PC-3 (cell line): ENCODE results near the gene KRT86. TPM values are rescaled to one million over a fixed set of nuclear protein-coding genes. Genes with fewer than 3 reads are reported as not detected.
A peak's percentile ranks its signal among the peaks of the same experiment; 100 is the strongest.
"Not testable (repeated sequence)": the region's sequence is repeated elsewhere in the genome, so short reads cannot be mapped to it uniquely, and the experiment has no call there.

Experiments
- ATAC-seq: fragments of 200-7000 bp; cut with Tn5 transposase; 2 replicates; pipeline ENCODE4 v1.9.1; 2020; ENCODE audit warnings: mild to moderate bottlenecking, moderate library complexity
- BruUV-seq: library from RNA; stranded (reverse); fragments of 400-500 nt; replicated peaks from 2 replicates; lab custom pipeline; 2021; lab: Mats Ljungman, UMichigan
- CTCF ChIA-PET: fragments of 300-600 bp; sonication (Branson Sonifier 250); formaldehyde crosslinking; loops from one replicate; lab custom pipeline; 2022; ENCODE audit warnings: antibody characterized with exemption; lab: Charles Lee
- POLR2A ChIA-PET: fragments of 300-600 bp; sonication (Branson Sonifier 250); formaldehyde crosslinking; loops from one replicate; lab custom pipeline; 2022; ENCODE audit warnings: antibody characterized with exemption; ENCODE audit not compliant: unreplicated experiment; lab: Charles Lee
- DNase-seq: peaks from one replicate; pipeline ENCODE4 v3.0.0-alpha.2; 2015
- H2AFZ ChIP-seq: fragments of 300-600 bp; sonication (generic); 2 replicates; pipeline ENCODE4 v1.6.0; 2016; ENCODE audit warnings: antibody characterized with exemption, low read length
- H3F3A ChIP-seq: fragments of 300-600 bp; sonication (generic); one replicate; pipeline ENCODE4 v1.6.0; 2017; ENCODE audit warnings: antibody characterized with exemption, low read length, control low read depth, mild to moderate bottlenecking; ENCODE audit not compliant: unreplicated experiment
- H3K27ac ChIP-seq: fragments of 300-600 bp; sonication (generic); 2 replicates; pipeline ENCODE4 v1.5.1; 2016; ENCODE audit warnings: mild to moderate bottlenecking, low read length
- H3K27me3 ChIP-seq: fragments of 300-600 bp; sonication (generic); 2 replicates; pipeline ENCODE4 v1.6.1; 2016; ENCODE audit warnings: low read length, mixed read lengths
- H3K36me3 ChIP-seq: fragments of 300-600 bp; sonication (generic); 2 replicates; pipeline ENCODE4 v1.6.1; 2016; ENCODE audit warnings: low read depth, mixed run types, low read length, mixed read lengths
- H3K4me1 ChIP-seq: fragments of 300-600 bp; sonication (generic); 2 replicates; pipeline ENCODE4 v1.5.1; 2016; ENCODE audit warnings: low read length; ENCODE audit not compliant: insufficient read depth
- H3K4me2 ChIP-seq: fragments of 300-600 bp; sonication (generic); 2 replicates; pipeline ENCODE4 v1.6.0; 2016; ENCODE audit warnings: low read length
- H3K4me3 ChIP-seq: fragments of 300-600 bp; sonication (generic); 2 replicates; pipeline ENCODE4 v1.5.1; 2016; ENCODE audit warnings: mild to moderate bottlenecking, low read length, mixed read lengths
- H3K79me2 ChIP-seq: fragments of 300-600 bp; sonication (generic); 2 replicates; pipeline ENCODE4 v1.6.1; 2017; ENCODE audit warnings: low read length, mixed read lengths
- H3K9ac ChIP-seq: fragments of 300-600 bp; sonication (generic); 2 replicates; pipeline ENCODE4 v1.6.0; 2016; ENCODE audit warnings: mild to moderate bottlenecking, low read length
- H3K9me2 ChIP-seq: fragments of 300-600 bp; sonication (generic); replicated peaks from 2 replicates; pipeline ENCODE4 v1.6.1; 2016; ENCODE audit warnings: mixed run types, low read length, mixed read lengths
- H3K9me3 ChIP-seq: fragments of 300-600 bp; sonication (generic); 2 replicates; pipeline ENCODE4 v1.6.1; 2016; ENCODE audit warnings: low read length, mixed read lengths
- H4K20me1 ChIP-seq: fragments of 300-600 bp; sonication (generic); 2 replicates; pipeline ENCODE4 v1.6.1; 2016; ENCODE audit warnings: low read length, mixed read lengths
- EZH2 ChIP-seq: fragments of 300-600 bp; sonication (generic); IDR thresholded peaks from one replicate; pipeline ENCODE4 v1.6.1; 2017; ENCODE audit warnings: antibody characterized with exemption, mild to moderate bottlenecking, low read length; ENCODE audit not compliant: unreplicated experiment
- EZH2phosphoT487 ChIP-seq: fragments of 300-600 bp; sonication (generic); IDR thresholded peaks from 2 replicates; pipeline ENCODE4 v1.6.1; 2018; ENCODE audit warnings: mild to moderate bottlenecking, antibody characterized with exemption, low read length, borderline replicate concordance
- intact Hi-C: fragments of 100-400 bp; cut with micrococcal nuclease; formaldehyde crosslinking; loops from 2 replicates; pipeline ENCODE4 v1.9.0; 2023
- total RNA-seq: library from RNA; depleted of rRNA; stranded (reverse); fragments of >200 nt; gene quantifications from 2 replicates; pipeline ENCODE4 v1.2.3, GENCODE V29; 2014
- TF ChIP-seq, protein P1 (sequence below): fragments of 300-600 bp; sonication (generic); conservative IDR thresholded peaks from 2 replicates; pipeline ENCODE4 v1.5.1; 2017; ENCODE audit warnings: antibody characterized with exemption, low read depth, mild to moderate bottlenecking, low read length

The KRT86 gene
- total RNA-seq, 1 experiment from 2014 or later: 1.2 TPM

DNA sequence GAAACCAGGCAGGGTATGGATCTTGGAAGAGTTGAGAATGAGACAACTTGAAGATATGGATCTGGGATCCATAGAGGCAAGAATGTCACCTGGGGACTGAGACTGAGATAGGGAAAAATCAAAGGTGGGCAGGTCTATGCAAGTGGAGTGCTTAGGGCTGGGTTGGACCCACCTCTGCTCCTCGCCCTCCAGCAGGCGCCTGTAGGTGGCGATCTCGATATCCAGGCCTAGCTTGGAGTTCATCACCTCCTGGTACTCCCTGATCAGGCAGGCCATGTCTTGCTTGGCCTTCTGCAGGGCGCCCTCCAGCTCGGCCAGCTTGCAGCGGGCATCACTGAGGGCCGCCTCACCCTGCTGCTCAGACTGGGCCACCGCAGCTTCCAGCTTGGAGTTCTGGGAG, 41.3 kb downstream of the KRT86 start:
- H3K9ac ChIP-seq, BruUV-seq, H2AFZ ChIP-seq, H3K4me3 ChIP-seq, H3K4me2 ChIP-seq, H3F3A ChIP-seq, H3K27me3 ChIP-seq, H3K4me1 ChIP-seq, H3K9me3 ChIP-seq, H3K36me3 ChIP-seq, H4K20me1 ChIP-seq, POLR2A ChIA-PET, H3K79me2 ChIP-seq, intact Hi-C loops, H3K27ac ChIP-seq, CTCF ChIA-PET, H3K9me2 ChIP-seq: not testable (repeated sequence)
- peak; percentile 37; the same call in 1 of the 2 replicates for ATAC-seq
- DNase-seq: peak; percentile 34
- TF ChIP-seq, protein P1, sequence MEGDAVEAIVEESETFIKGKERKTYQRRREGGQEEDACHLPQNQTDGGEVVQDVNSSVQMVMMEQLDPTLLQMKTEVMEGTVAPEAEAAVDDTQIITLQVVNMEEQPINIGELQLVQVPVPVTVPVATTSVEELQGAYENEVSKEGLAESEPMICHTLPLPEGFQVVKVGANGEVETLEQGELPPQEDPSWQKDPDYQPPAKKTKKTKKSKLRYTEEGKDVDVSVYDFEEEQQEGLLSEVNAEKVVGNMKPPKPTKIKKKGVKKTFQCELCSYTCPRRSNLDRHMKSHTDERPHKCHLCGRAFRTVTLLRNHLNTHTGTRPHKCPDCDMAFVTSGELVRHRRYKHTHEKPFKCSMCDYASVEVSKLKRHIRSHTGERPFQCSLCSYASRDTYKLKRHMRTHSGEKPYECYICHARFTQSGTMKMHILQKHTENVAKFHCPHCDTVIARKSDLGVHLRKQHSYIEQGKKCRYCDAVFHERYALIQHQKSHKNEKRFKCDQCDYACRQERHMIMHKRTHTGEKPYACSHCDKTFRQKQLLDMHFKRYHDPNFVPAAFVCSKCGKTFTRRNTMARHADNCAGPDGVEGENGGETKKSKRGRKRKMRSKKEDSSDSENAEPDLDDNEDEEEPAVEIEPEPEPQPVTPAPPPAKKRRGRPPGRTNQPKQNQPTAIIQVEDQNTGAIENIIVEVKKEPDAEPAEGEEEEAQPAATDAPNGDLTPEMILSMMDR: peak; percentile 47

DNA sequence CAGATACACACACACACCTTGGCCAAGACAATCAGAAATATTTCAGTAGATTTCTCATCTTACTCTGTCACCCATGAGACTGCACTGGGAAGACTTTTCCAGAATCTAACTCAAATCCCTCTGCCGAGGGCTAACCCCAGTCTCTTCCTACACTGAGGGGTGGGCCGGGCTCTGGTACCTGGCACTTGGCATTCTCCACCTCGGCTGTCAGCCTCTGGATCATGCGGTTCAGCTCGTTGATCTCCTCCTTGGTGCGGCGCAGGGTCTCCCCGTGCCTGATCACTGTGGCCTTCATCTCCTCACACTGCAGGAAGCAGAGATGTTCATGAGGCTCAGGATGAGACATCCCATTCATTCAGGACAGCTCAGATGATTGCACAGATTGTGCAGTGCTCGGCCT, 41.8 kb downstream of the KRT86 start:
- Histone ChIP-seq H3K27me3 (no peaks in the 10 kb centered on the region), H4K20me1 (no peaks in the 10 kb centered on the region), H2AFZ (no peak overlapping the region), H3K36me3 (no peaks in the 10 kb centered on the region), H3F3A (no peaks in the 10 kb centered on the region), H3K4me1 (no peaks in the 10 kb centered on the region), H3K79me2 (no peaks in the 10 kb centered on the region), H3K4me3 (no peak overlapping the region), H3K27ac (no peak overlapping the region), H3K9me2 (no peaks in the 10 kb centered on the region), H3K4me2 (no peak overlapping the region), H3K9me3 (no peaks in the 10 kb centered on the region), H3K9ac (no peak overlapping the region)
- TF ChIP-seq EZH2 (no peak), EZH2phosphoT487 (no peak)
- TF ChIP-seq, protein P1: no peak
- ATAC-seq (no peak), DNase-seq (no peak)
- CTCF ChIA-PET: no interaction called here
- no TSS peak for BruUV-seq
- POLR2A ChIA-PET: interaction anchor here (0.6 kb wide), 1 partner anchor 64 kb away, joined by 4 read pairs; no protein-coding TSS in a partner anchor
- intact Hi-C loops: no loop called here

DNA sequence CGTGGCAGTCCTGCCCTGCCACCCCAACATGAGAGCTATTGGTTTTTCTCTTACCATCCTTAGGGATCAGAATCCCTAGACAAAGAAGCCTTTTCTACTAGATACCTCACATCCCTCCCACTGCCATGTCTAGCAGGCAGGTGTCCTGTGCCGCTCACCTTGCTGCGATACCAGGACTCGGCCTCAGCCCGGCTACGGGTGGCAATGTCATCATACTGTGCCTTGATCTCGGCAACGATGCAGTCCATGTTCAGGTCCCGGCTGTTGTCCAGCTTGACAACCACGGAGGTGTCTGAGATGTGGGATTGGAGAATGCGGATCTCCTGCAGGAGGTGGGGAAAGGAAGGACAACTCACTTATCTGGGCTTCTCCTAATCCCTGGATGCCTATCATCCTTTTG, 42.3 kb downstream of the KRT86 start:
- no peaks in the 10 kb centered on the region for H3K36me3 ChIP-seq
- ATAC-seq (no peak), DNase-seq (no peak)
- no peaks in the 10 kb centered on the region for H3K9me2 ChIP-seq
- BruUV-seq: no TSS peak
- no peak overlapping the region for H2AFZ ChIP-seq
- H4K20me1 ChIP-seq: no peaks in the 10 kb centered on the region
- no peaks in the 10 kb centered on the region for H3K9me3 ChIP-seq
- no peaks in the 10 kb centered on the region for H3F3A ChIP-seq
- no peaks in the 10 kb centered on the region for H3K4me1 ChIP-seq
- ChIA-PET CTCF (no interaction called here), POLR2A (interaction anchor here (0.6 kb wide), 1 partner anchor 64 kb away, joined by 4 read pairs; no protein-coding TSS in a partner anchor)
- no peak for TF ChIP-seq EZH2phosphoT487
- no peak for TF ChIP-seq EZH2
- TF ChIP-seq, protein P1: no peak
- no peak overlapping the region for H3K9ac ChIP-seq
- intact Hi-C loops: no loop called here
- H3K4me2 ChIP-seq: no peak overlapping the region
- no peak overlapping the region for H3K4me3 ChIP-seq
- no peaks in the 10 kb centered on the region for H3K79me2 ChIP-seq
- H3K27ac ChIP-seq: no peak overlapping the region
- no peaks in the 10 kb centered on the region for H3K27me3 ChIP-seq
